Ureter (tissue), 1 donor: Measurements from ENCODE around the gene HOXD13. TPM values are rescaled to one million over a fixed set of nuclear protein-coding genes. Genes with fewer than 3 reads are reported as not detected.

ENCODE experiments used
- DNase-seq: peaks from one replicate; pipeline ENCODE4 v3.0.0-alpha.2; 2020; ENCODE audit warnings: low spot score
- total RNA-seq: library from RNA; stranded (reverse); gene quantifications from one replicate; pipeline ENCODE4 v1.2.4, GENCODE V29; 2023
- donor health status: DM: yes; HTN: yes; CAD: no.

The HOXD13 gene
- total RNA-seq, 1 donor from 2014 or later = not detected

GRCh38 chr2:176081376-176081836, 11.1 kb upstream of the HOXD13 start:
- no peak for DNase-seq

- no peak for DNase-seq
Measured at GRCh38 chr2:176081837-176082524, 10.5 kb upstream of the HOXD13 start.

- no peak for DNase-seq
Measured at GRCh38 chr2:176082525-176082823, 10.0 kb upstream of the HOXD13 start.

GRCh38 chr2:176082824-176083751, 9.4 kb upstream of the HOXD13 start:
- DNase-seq = no peak

- no peak for DNase-seq
Measured at GRCh38 chr2:176083796-176084261, 8.7 kb upstream of the HOXD13 start, which contains the start of gene EVX2. Gene EVX2, minus strand, starts transcription at chr2:176083962. Its CDS starts 186 bp downstream, at chr2:176083776.

- DNase-seq = no peak
Measured at GRCh38 chr2:176084611-176085119, 7.9 kb upstream of the HOXD13 start.

GRCh38 chr2:176085120-176085788, 7.3 kb upstream of the HOXD13 start:
- no peak for DNase-seq

GRCh38 chr2:176085861-176086771, 6.4 kb upstream of the HOXD13 start:
- DNase-seq = no peak

GRCh38 chr2:176087330-176088047, 5.0 kb upstream of the HOXD13 start:
- DNase-seq = no peak

- DNase-seq = no peak
Measured at GRCh38 chr2:176088048-176088936, 4.2 kb upstream of the HOXD13 start.

- no peak for DNase-seq
Measured at GRCh38 chr2:176088937-176089842, 3.3 kb upstream of the HOXD13 start.

- DNase-seq = no peak
Measured at GRCh38 chr2:176089843-176090395, 2.6 kb upstream of the HOXD13 start.

- DNase-seq = no peak
Measured at GRCh38 chr2:176090862-176091261, 1.7 kb upstream of the HOXD13 start.

GRCh38 chr2:176091329-176092258, 927 bp upstream of the HOXD13 start:
- DNase-seq = no peak

- no peak for DNase-seq
Measured at GRCh38 chr2:176093145-176093897, 800 bp downstream of the HOXD13 start.

GRCh38 chr2:176093898-176094249, 1.4 kb downstream of the HOXD13 start:
- DNase-seq = no peak
